PC-9 (cell line): ENCODE data around the gene TDRD9.

Source experiments
- EZH2 ChIP-seq: fragments of 200-600 bp; sonication (generic); IDR thresholded peaks from 2 replicates; pipeline ENCODE4 v1.8.0; 2017; ENCODE audit warnings: antibody characterized with exemption, low read depth
- TF ChIP-seq, protein P1 (sequence below): fragments of 200-600 bp; sonication (generic); conservative IDR thresholded peaks from 2 replicates; pipeline ENCODE4 v1.6.1; 2017; ENCODE audit warnings: mixed run types, antibody characterized with exemption, mild to moderate bottlenecking, moderate library complexity

DNA sequence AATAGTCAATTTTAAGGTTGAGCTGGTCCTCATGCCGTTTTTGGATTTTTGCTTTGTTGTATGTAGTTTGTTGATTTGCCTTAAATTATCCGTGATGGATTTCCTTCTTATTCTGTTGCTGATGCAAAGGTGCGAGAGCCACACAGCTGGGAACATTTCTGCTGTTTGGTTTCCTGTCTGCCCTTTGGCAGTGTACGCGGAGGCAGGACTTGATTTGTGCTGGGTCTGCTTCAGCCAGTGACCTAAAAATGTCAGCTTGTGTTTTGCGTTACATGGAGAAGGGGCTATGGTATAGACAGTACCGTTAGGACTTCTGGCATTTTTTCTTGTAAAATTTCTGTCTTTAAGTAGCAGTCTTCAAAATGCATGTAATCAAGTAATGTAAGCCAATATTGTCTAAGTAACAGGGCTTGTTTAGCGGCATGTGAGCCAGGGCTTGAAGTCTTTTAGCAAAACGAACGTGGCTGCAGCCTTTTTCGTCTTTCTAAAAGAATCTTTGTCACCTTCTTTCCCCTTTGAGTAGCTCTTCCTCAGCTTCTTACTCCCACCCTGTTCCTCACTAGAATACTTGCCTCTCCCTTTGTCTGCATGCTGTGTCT is 32.3 kb downstream of the TDRD9 start:
- TF ChIP-seq, protein P1, sequence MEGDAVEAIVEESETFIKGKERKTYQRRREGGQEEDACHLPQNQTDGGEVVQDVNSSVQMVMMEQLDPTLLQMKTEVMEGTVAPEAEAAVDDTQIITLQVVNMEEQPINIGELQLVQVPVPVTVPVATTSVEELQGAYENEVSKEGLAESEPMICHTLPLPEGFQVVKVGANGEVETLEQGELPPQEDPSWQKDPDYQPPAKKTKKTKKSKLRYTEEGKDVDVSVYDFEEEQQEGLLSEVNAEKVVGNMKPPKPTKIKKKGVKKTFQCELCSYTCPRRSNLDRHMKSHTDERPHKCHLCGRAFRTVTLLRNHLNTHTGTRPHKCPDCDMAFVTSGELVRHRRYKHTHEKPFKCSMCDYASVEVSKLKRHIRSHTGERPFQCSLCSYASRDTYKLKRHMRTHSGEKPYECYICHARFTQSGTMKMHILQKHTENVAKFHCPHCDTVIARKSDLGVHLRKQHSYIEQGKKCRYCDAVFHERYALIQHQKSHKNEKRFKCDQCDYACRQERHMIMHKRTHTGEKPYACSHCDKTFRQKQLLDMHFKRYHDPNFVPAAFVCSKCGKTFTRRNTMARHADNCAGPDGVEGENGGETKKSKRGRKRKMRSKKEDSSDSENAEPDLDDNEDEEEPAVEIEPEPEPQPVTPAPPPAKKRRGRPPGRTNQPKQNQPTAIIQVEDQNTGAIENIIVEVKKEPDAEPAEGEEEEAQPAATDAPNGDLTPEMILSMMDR, result no peak
- no peak for TF ChIP-seq EZH2
